NCI-H2227 (cell line): Measurements from ENCODE around the gene KCNQ5.
A peak's percentile ranks its signal among the peaks of the same experiment; 100 is the strongest.
"Not testable (repeated sequence)": the region's sequence is repeated elsewhere in the genome, so short reads cannot be mapped to it uniquely, and the experiment has no call there.

Source experiments
- DNase-seq: peaks from one replicate; lab custom pipeline; 2025; ENCODE audit not compliant: unreplicated experiment; lab: John Stamatoyannopoulos, UW

KCNQ5 gene

GRCh38 chr6:73156793-73157767, 535.2 kb downstream of the KCNQ5 start:
- no peak for DNase-seq

- no peak for DNase-seq
These were observed 536.0 kb downstream of the KCNQ5 start for GRCh38 chr6:73157870-73158269.

- DNase-seq, result no peak
These were observed 547.2 kb downstream of the KCNQ5 start for GRCh38 chr6:73169111-73169510.

- no peak for DNase-seq
These were observed 547.8 kb downstream of the KCNQ5 start for GRCh38 chr6:73169633-73170032.

GRCh38 chr6:73174646-73175045, 552.8 kb downstream of the KCNQ5 start:
- DNase-seq, result no peak

GRCh38 chr6:73176057-73176456, 554.2 kb downstream of the KCNQ5 start:
- no peak for DNase-seq

- DNase-seq, result no peak
These were observed 555.5 kb downstream of the KCNQ5 start for GRCh38 chr6:73177221-73177944.

- DNase-seq, result no peak
These were observed 558.3 kb downstream of the KCNQ5 start for GRCh38 chr6:73180076-73180738.

- DNase-seq, result peak; percentile 60
These were observed 559.1 kb downstream of the KCNQ5 start for GRCh38 chr6:73180763-73181619.

- DNase-seq, result no peak
These were observed 560.2 kb downstream of the KCNQ5 start for GRCh38 chr6:73182021-73182607.

GRCh38 chr6:73193302-73193701, 571.4 kb downstream of the KCNQ5 start:
- not testable (repeated sequence) for DNase-seq

- no peak for DNase-seq
These were observed 572.9 kb downstream of the KCNQ5 start for GRCh38 chr6:73194744-73195143.

GRCh38 chr6:73200247-73200646, 578.4 kb downstream of the KCNQ5 start:
- DNase-seq, result no peak

- no peak for DNase-seq
These were observed 578.9 kb downstream of the KCNQ5 start for GRCh38 chr6:73200735-73201134.

GRCh38 chr6:73203098-73203497, 581.2 kb downstream of the KCNQ5 start:
- DNase-seq, result no peak

GRCh38 chr6:73204252-73204651, 582.4 kb downstream of the KCNQ5 start:
- DNase-seq, result no peak

- DNase-seq, result no peak
These were observed 585.5 kb downstream of the KCNQ5 start for GRCh38 chr6:73207221-73207837.

- DNase-seq, result no peak
These were observed 587.3 kb downstream of the KCNQ5 start for GRCh38 chr6:73209117-73209516.

- DNase-seq, result no peak
These were observed 595.0 kb downstream of the KCNQ5 start for GRCh38 chr6:73216859-73217258.

GRCh38 chr6:73225396-73225795, 603.5 kb downstream of the KCNQ5 start, which contains the start of gene KHDC1L:
KHDC1L (minus strand) TSS chr6:73225496; CDS start chr6:73225408, 88 bp downstream.
- DNase-seq, result no peak
